Activated gamma-delta T cell (primary cell): ENCODE results near the gene LRRTM2.
"Not testable (repeated sequence)": the region's sequence is repeated elsewhere in the genome, so short reads cannot be mapped to it uniquely, and the experiment has no call there.

Experiments
- DNase-seq: peaks from one replicate; lab custom pipeline; 2025; lab: John Stamatoyannopoulos, UW

Gene LRRTM2

GRCh38 chr5:138837160-138837559 lies 38.0 kb downstream of the LRRTM2 start:
- no peak for DNase-seq

GRCh38 chr5:138834853-138835252 lies 40.3 kb downstream of the LRRTM2 start:
- DNase-seq, result not testable (repeated sequence)

DNA sequence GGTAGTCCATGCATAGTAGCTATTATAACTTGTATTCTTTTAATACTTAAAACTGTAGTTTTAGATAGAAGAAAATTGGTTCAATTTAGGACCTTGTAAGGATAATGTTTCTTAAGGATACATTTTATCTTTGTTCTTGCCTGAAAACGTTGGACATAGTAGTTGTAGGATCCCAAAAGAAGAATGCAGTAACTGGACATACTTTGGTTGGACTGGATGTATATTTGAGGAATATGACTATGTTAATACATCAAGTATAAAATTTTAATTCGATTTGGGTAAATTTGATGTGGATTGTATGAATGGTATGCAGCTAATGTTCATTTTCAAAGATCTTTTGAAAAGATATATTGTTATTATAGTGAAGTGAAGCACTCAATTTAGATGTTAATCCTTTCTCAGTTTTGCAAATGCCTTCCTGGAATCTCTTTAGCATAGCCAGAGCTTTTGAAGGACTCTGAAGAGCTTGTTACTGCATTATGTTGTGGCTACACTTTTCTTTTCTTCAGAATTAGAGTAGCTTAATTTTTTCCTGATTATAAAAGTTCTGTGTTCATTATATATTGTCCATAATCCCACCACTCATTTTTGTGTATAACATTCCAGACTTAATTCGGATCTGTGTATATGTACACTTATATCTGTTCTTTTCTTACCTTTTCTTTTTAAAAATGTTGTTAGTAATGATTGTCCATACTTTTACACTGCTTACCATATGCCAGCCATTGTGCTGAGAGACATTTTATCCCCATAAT lies 41.2 kb downstream of the LRRTM2 start:
- DNase-seq, result no peak

DNA sequence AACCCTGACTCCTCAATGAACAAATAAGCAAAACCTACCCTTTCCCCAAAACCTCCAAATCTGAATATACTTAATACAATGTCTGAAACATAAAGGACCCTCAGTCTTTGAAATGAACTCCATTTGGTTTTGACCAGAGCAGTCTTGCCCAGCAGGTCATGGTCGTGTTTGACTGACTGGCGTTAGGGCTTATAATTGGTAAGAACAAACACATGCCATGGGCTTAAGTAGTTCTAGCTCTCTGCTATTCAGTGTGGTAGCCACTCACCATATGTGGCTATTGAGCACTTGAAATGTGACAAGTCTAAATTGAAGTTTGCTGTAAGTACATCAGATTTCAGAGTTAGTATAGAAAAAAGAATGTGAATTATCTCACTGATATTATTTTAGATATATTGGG lies 42.1 kb downstream of the LRRTM2 start:
- no peak for DNase-seq

GRCh38 chr5:138832218-138832617 lies 42.9 kb downstream of the LRRTM2 start:
- DNase-seq, result no peak

- no peak for DNase-seq
These were observed 43.4 kb downstream of the LRRTM2 start for GRCh38 chr5:138831703-138832102.

- DNase-seq, result no peak
These were observed 45.8 kb downstream of the LRRTM2 start for GRCh38 chr5:138829341-138829740.

- DNase-seq, result no peak
These were observed 46.6 kb downstream of the LRRTM2 start for GRCh38 chr5:138828556-138828955.

- no peak for DNase-seq
These were observed 49.9 kb downstream of the LRRTM2 start for GRCh38 chr5:138824924-138825863.

DNA sequence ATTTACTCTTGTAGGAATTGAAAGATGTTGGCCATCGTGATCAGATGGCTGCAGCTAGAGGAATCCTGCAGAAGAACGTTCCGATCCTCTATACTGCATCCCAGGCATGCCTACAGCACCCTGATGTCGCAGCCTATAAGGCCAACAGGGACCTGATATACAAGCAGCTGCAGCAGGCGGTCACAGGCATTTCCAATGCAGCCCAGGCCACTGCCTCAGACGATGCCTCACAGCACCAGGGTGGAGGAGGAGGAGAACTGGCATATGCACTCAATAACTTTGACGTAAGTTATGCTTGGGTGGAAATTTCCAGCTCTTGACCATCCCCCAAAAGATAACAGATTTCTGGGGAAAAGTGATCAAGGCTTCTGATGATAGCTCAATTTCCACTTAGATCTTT lies 50.6 kb downstream of the LRRTM2 start:
- no peak for DNase-seq

GRCh38 chr5:138820695-138821094 lies 54.4 kb downstream of the LRRTM2 start:
- no peak for DNase-seq

- DNase-seq, result no peak
These were observed 56.1 kb downstream of the LRRTM2 start for GRCh38 chr5:138819081-138819480.
